ENCODE results near the gene WDR73. TPM values are rescaled to one million over a fixed set of nuclear protein-coding genes. Genes with fewer than 3 reads are reported as not detected.

Gene WDR73
- total RNA-seq, 4 donors from 2014 or later, result 12.7 to 37.4 (median 26.5) TPM

DNA sequence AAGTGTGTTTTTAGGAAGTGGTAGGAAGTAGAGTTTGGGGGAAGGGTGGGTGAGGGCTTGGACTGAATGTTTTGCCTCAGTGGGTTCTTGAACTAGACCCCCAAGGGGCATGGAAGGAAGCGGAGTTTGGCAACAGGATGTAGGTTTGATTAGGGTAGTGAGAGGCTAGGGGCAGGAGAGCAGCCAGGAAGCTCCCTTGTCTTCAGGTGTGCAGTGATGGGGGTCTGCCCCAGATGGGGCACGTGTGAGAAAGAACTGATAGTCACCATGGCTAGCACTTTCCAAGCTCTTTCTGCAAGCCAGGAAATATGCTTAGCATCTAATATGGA, 48.6 kb downstream of the WDR73 start:
- intact Hi-C loops (cut with DNase I; ENCODE audit: low total_unique reads), result no loop called here
- H3K4me3 ChIP-seq, result no peak overlapping the region

DNA sequence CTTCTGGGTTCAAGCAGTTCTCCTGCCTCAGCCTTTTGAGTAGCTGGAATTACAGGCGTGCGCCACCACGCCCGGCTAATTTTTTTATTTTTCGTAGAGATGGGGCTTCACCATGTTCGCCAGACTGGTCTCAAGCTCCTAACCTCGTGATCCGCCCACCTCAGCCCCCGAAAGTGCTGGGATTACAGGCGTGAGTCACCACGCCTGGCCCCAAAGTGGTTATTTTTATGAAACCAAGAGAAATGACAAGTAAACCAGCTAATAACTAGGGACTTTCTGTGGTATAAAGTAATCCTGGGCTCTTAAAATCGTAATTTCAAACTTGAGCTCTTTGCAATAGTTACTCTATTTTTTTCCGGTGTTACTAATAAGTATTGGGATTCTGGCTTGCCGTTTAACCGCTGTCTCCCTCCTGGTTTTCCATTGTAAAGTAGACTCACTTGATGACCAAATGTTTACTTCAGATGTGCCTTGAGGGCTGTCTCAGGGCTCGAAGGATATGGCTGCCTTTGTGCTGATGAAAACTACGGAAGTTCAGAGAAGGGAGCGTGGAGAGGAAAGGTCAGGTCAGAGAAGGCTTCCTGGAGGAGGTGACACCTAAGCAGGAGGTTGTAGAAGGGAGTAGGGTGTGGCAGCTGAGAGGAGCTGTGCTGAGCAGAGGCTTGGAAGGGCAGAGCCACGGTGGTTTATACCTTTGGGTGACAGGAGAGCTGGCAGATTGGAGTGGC, 49.1 kb downstream of the WDR73 start:
- no peak for DNase-seq
- WGBS, 2 donors (ENCODE audit: low coverage in 1 of 2), result 46 to 68% methylated on average over 4 to 19 of the region's 19 CpGs
- peaks cover 0 to 4% (median 0%) of the 10 kb centered on the region in 4 donors for H3K36me3 ChIP-seq
- no peaks in the 10 kb centered on the region for H3K9me3 ChIP-seq
- H3K4me3 ChIP-seq, result no peak overlapping the region
- TF ChIP-seq EP300 (IDR thresholded peaks at IDR 0.05; ENCODE audit: low read depth) (no peak), POLR2AphosphoS5 (IDR thresholded peaks at IDR 0.05) (no peak), POLR2A (IDR thresholded peaks at IDR 0.05) (no peak)
- TF ChIP-seq, protein P1, sequence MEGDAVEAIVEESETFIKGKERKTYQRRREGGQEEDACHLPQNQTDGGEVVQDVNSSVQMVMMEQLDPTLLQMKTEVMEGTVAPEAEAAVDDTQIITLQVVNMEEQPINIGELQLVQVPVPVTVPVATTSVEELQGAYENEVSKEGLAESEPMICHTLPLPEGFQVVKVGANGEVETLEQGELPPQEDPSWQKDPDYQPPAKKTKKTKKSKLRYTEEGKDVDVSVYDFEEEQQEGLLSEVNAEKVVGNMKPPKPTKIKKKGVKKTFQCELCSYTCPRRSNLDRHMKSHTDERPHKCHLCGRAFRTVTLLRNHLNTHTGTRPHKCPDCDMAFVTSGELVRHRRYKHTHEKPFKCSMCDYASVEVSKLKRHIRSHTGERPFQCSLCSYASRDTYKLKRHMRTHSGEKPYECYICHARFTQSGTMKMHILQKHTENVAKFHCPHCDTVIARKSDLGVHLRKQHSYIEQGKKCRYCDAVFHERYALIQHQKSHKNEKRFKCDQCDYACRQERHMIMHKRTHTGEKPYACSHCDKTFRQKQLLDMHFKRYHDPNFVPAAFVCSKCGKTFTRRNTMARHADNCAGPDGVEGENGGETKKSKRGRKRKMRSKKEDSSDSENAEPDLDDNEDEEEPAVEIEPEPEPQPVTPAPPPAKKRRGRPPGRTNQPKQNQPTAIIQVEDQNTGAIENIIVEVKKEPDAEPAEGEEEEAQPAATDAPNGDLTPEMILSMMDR (IDR thresholded peaks at IDR 0.05), result no peak
- H3K27ac ChIP-seq, result no peak overlapping the region
- in situ Hi-C loops (cut with MboI; ENCODE audit: low pct_ligation_motif_present in 1 of 4, low pct_unique_long_range_greater_than_20kb in 1 of 4, low sequenced_read_pairs in 3 of 4), result no loop called here
- intact Hi-C loops (cut with DNase I; ENCODE audit: low total_unique reads), result no loop called here
- H3K4me1 ChIP-seq, result peaks cover 0 to 40% (median 21%) of the 10 kb centered on the region in 4 donors
- H3K27me3 ChIP-seq, result no peaks in the 10 kb centered on the region

More for the DNA sequence above, 48.6 kb downstream of the WDR73 start:
- in situ Hi-C loops (cut with MboI; ENCODE audit: low pct_ligation_motif_present in 1 of 4, low pct_unique_long_range_greater_than_20kb in 1 of 4, low sequenced_read_pairs in 3 of 4), result no loop called here
- Histone ChIP-seq H3K4me1 (peaks cover 0 to 38% (median 20%) of the 10 kb centered on the region in 4 donors), H3K27ac (peak overlapping the region in 1 of 4 donors; percentile 11), H3K36me3 (peaks cover 0 to 4% (median 0%) of the 10 kb centered on the region in 4 donors), H3K27me3 (no peaks in the 10 kb centered on the region), H3K9me3 (no peaks in the 10 kb centered on the region)
- no peak for DNase-seq
- 20 to 70% methylated on average over 1 to 2 of the region's 2 CpGs for WGBS, 2 donors (ENCODE audit: low coverage in 1 of 2)
- TF ChIP-seq, protein P1 (IDR thresholded peaks at IDR 0.05), result no peak

DNA sequence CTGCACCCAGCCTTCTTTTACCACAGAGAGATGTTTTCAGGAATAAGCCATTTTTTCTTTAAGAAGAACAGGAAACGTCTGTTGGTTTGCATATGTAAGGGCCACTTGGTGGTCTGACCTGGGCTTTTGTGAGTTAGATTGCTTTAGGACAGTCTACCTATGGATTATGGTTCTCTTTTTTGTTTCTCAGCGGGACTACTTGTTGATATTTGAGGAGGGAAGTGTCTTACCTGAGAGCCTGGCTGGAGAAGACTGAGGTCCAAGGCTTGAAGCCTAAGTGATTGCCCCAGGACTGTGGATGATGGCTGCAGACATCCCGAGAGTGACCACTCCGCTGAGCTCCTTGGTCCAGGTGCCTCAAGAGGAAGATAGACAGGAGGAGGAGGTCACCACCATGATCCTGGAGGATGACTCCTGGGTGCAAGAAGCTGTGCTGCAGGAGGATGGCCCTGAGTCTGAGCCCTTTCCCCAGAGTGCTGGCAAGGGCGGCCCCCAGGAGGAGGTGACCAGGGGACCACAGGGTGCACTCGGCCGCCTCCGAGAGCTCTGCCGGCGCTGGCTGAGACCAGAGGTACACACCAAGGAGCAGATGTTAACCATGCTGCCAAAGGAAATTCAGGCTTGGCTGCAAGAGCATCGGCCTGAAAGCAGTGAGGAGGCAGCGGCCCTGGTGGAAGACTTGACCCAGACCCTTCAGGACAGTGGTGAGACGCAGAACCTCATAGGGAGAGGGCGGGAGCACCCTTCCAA, 50.3 kb downstream of the WDR73 start:
- no peak for TF ChIP-seq POLR2A (IDR thresholded peaks at IDR 0.05)
- peaks cover 0 to 4% (median 0%) of the 10 kb centered on the region in 4 donors for H3K36me3 ChIP-seq
- H3K9me3 ChIP-seq, result no peaks in the 10 kb centered on the region
- no peak overlapping the region for H3K4me3 ChIP-seq
- DNase-seq, result no peak
- in situ Hi-C loops (cut with MboI; ENCODE audit: low pct_ligation_motif_present in 1 of 4, low pct_unique_long_range_greater_than_20kb in 1 of 4, low sequenced_read_pairs in 3 of 4), result no loop called here
- 79 to 88% methylated on average over 6 to 14 of the region's 14 CpGs for WGBS, 2 donors (ENCODE audit: low coverage in 1 of 2)
- H3K27me3 ChIP-seq, result no peaks in the 10 kb centered on the region
- H3K4me1 ChIP-seq, result peaks cover 0 to 47% (median 22%) of the 10 kb centered on the region in 4 donors
- no peak overlapping the region for H3K27ac ChIP-seq
- intact Hi-C loops (cut with DNase I; ENCODE audit: low total_unique reads), result no loop called here

DNA sequence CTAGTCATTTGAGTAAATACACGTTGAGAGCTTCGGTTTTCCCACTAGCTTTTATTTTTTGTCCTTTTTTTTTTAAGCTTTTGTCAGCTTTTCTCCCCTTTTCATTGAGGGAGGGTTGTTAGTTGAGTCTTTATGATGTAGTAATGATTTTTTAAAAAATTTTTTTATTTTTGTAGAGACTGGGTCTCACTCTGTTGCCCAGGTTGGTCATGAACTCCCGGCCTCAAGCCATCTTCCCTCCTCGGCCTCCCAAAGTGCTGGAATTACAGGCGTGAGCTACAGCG, 52.6 kb downstream of the WDR73 start:
- Histone ChIP-seq H3K4me1 (peaks cover 0 to 38% (median 16%) of the 10 kb centered on the region in 4 donors), H3K27me3 (no peaks in the 10 kb centered on the region), H3K27ac (peak overlapping the region in 3 of 4 donors; percentile 78 to 85 (median 78)), H3K36me3 (peaks cover 0 to 4% (median 0%) of the 10 kb centered on the region in 4 donors), H3K4me3 (peak overlapping the region; percentile 75 to 89 (median 79)), H3K9me3 (no peaks in the 10 kb centered on the region)
- no peak for DNase-seq
- intact Hi-C loops (cut with DNase I; ENCODE audit: low total_unique reads) (no loop called here), in situ Hi-C loops (cut with MboI; ENCODE audit: low pct_ligation_motif_present in 1 of 4, low pct_unique_long_range_greater_than_20kb in 1 of 4, low sequenced_read_pairs in 3 of 4) (no loop called here)
- TF ChIP-seq, protein P1 (IDR thresholded peaks at IDR 0.05), result no peak
- WGBS, 2 donors (ENCODE audit: low coverage in 1 of 2), result 10 to 12% methylated on average over 6 of the region's 6 CpGs
